ENCODE data around the gene DIS3. TPM values are rescaled to one million over a fixed set of nuclear protein-coding genes. Genes with fewer than 3 reads are reported as not detected.

Gene DIS3
- total and polyA plus RNA-seq, 2 of the 13 experiments (the other 11 are each of a cell fraction or from before 2014, with no cell fraction given), result 13.2 to 35.0 TPM

- TF ChIP-seq CTCF (CRISPR knock-in tag; IDR thresholded peaks at IDR 0.05) (no peak), HMGXB4 (CRISPR knock-in tag; IDR thresholded peaks at IDR 0.05; ENCODE audit: borderline replicate concordance in 1 of 2, low read depth in 1 of 2) (peak; percentile 50 to 70), PHB2 (IDR thresholded peaks at IDR 0.05; ENCODE audit: partially characterized antibody) (no peak), ZNF879 (CRISPR knock-in tag; IDR thresholded peaks at IDR 0.05) (no peak), ATF2 (CRISPR knock-in tag; IDR thresholded peaks at IDR 0.05) (0 out of 2 replicates have a peak, but pooled peaks have one; percentile 36), TARDBP (CRISPR knock-in tag; IDR thresholded peaks at IDR 0.05) (peak; percentile 69; the same call in 1 of the 2 replicates), MAFG (CRISPR knock-in tag; IDR thresholded peaks at IDR 0.05) (no peak), ZNF282 (IDR thresholded peaks at IDR 0.05; ENCODE audit: partially characterized antibody) (no peak), ZNF781 (CRISPR knock-in tag; IDR thresholded peaks at IDR 0.05; ENCODE audit: borderline replicate concordance, not compliant biosample characterization) (peak; percentile 29), CEBPB (IDR thresholded peaks at IDR 0.05; ENCODE audit: borderline replicate concordance, low read depth, low read length) (no peak), ZNF503 (CRISPR knock-in tag; IDR thresholded peaks at IDR 0.05) (no peak), NAIF1 (CRISPR knock-in tag; IDR thresholded peaks at IDR 0.05; ENCODE audit: borderline replicate concordance) (peak; percentile 73; the same call in 1 of the 2 replicates), RFX5 (IDR thresholded peaks at IDR 0.05; ENCODE audit: low read depth, low read length) (no peak), HMG20A (CRISPR knock-in tag; IDR thresholded peaks at IDR 0.05; ENCODE audit: borderline replicate concordance) (no peak), BRD4 (CRISPR knock-in tag; IDR thresholded peaks at IDR 0.05) (peak; percentile 58; the same call in 1 of the 2 replicates), ZNF607 (CRISPR knock-in tag; IDR thresholded peaks at IDR 0.05; ENCODE audit: borderline replicate concordance) (no peak; the same call in 1 of the 2 replicates), SOX6 (IDR thresholded peaks at IDR 0.05) (no peak), SOX6 (CRISPR knock-in tag; IDR thresholded peaks at IDR 0.05) (peak; percentile 55), ZNF354B (CRISPR knock-in tag; IDR thresholded peaks at IDR 0.05) (no peak), RFXAP (CRISPR knock-in tag; IDR thresholded peaks at IDR 0.05; ENCODE audit: borderline replicate concordance) (peak; percentile 90), CBX5 (CRISPR knock-in tag; IDR thresholded peaks at IDR 0.05; ENCODE audit: borderline replicate concordance) (no peak), ZNF30 (CRISPR knock-in tag; IDR thresholded peaks at IDR 0.05) (no peak), NFE2 (CRISPR knock-in tag; IDR thresholded peaks at IDR 0.05) (no peak)
Observed at GRCh38 chr13:72781451-72782439, at the start of gene DIS3, which contains the start of gene PIBF1 (continued).

Data from HepG2 (cell line).